K562 (cell line): ENCODE results near the gene MADD. TPM values are rescaled to one million over a fixed set of nuclear protein-coding genes. Genes with fewer than 3 reads are reported as not detected.

ENCODE experiments used
- ATAC-seq: fragments of 200-7000 bp; cut with Tn5 transposase; 3 replicates; pipeline ENCODE4 v1.9.1; 2020; ENCODE audit warnings: moderate library complexity
- BruUV-seq: library from RNA; stranded (reverse); fragments of 400-500 nt; replicated peaks from 2 replicates; lab custom pipeline; 2021; lab: Mats Ljungman, UMichigan
- CTCF ChIA-PET: fragments of 300-600 bp; formaldehyde crosslinking; extraction: SDS; loops from one replicate; lab custom pipeline; 2021; ENCODE audit warnings: low intra/inter-chr PET ratio; lab: Yijun Ruan, JAX
- POLR2A ChIA-PET: fragments of 300-600, 350-650 bp; sonication (Branson Sonifier 250); formaldehyde crosslinking; extraction: SDS; loops from one replicate; lab custom pipeline; 2021; ENCODE audit warnings: antibody characterized with exemption, inconsistent platforms; lab: Yijun Ruan, JAX
- DNase-seq, 4 experiments: peaks; one replicate each; pipeline versions ENCODE4 v3.0.0 to v3.0.0-alpha.2; 2011 to 2018; ENCODE audit warnings: low spot score in 3 of 4, mixed read lengths in 3 of 4; ENCODE audit errors: extremely low read depth in 1 of 4
- FAIRE-seq: peaks from 2 replicates; lab custom pipeline; 2011; peaks lifted over from hg19 to GRCh38; lab: Jason Lieb, UNC
- H2AFZ ChIP-seq: 2 replicates; pipeline ENCODE4 v1.6.0; 2011; ENCODE audit warnings: low read depth, low read length, control low read depth, inconsistent platforms
- H3K27ac ChIP-seq: fragments of 200-600 bp; 3 replicates; pipeline ENCODE4 v1.8.0; 2011; ENCODE audit warnings: low read depth, mild to moderate bottlenecking, control low read depth, inconsistent platforms, low read length, moderate library complexity, mixed read lengths; ENCODE audit errors: extremely low read depth
- H3K27me3 ChIP-seq, 2 experiments: fragments of 300-600 bp in 1 of 2; 2 replicates in 1 of 2; 3 replicates in 1 of 2; pipeline versions ENCODE4 v1.6.0 to v1.8.0; 2011; ENCODE audit warnings: inconsistent platforms in 2 of 2, low read length in 2 of 2, mild to moderate bottlenecking in 1 of 2, mixed read lengths in 1 of 2, moderate library complexity in 1 of 2; ENCODE audit not compliant: control insufficient read depth in 2 of 2, insufficient read depth in 2 of 2
- H3K36me3 ChIP-seq: fragments of 300-600 bp; 3 replicates; pipeline ENCODE4 v1.8.0; 2011; ENCODE audit warnings: mild to moderate bottlenecking, low read length, inconsistent platforms; ENCODE audit not compliant: control insufficient read depth, insufficient read depth
- H3K4me1 ChIP-seq, 2 experiments: fragments of 200-600 bp in 1 of 2; replicated peaks in 1 of 2; 2 replicates in 1 of 2; 3 replicates in 1 of 2; pipeline versions ENCODE4 v1.5.1 to v1.8.0; 2011; ENCODE audit warnings: inconsistent platforms in 2 of 2, low read length in 2 of 2, mild to moderate bottlenecking in 1 of 2, mixed read lengths in 1 of 2, moderate library complexity in 1 of 2; ENCODE audit not compliant: control insufficient read depth in 2 of 2, insufficient read depth in 2 of 2
- H3K4me2 ChIP-seq: 2 replicates; pipeline ENCODE4 v1.6.1; 2011; ENCODE audit warnings: low read length, control low read depth, inconsistent platforms, mixed read lengths; ENCODE audit not compliant: insufficient read depth
- H3K4me3 ChIP-seq: fragments of 200-600 bp; sonication (generic), shearing (Covaris generic); 2 replicates; pipeline ENCODE4 v1.5.1; 2016; ENCODE audit warnings: control low read depth, inconsistent platforms
- H3K79me2 ChIP-seq: fragments of 200-600 bp; 3 replicates; pipeline ENCODE4 v1.8.0; 2011; ENCODE audit warnings: low read length, inconsistent platforms; ENCODE audit not compliant: control insufficient read depth, insufficient read depth
- H3K9ac ChIP-seq, 2 experiments: 2 replicates each; pipeline versions ENCODE4 v1.6.0 to v1.6.1; 2011; ENCODE audit warnings: low read depth in 2 of 2, low read length in 2 of 2, control low read depth in 1 of 2, inconsistent platforms in 1 of 2, mild to moderate bottlenecking in 1 of 2, mixed read lengths in 1 of 2; ENCODE audit not compliant: insufficient read depth in 1 of 2
- H3K9me1 ChIP-seq: one replicate; pipeline ENCODE4 v1.6.0; 2011; ENCODE audit warnings: inconsistent platforms, mild to moderate bottlenecking, low read length, moderate library complexity; ENCODE audit not compliant: control insufficient read depth, insufficient read depth
- H3K9me3 ChIP-seq: replicated peaks from 2 replicates; pipeline ENCODE4 v1.5.1; 2011; ENCODE audit warnings: low read depth, low read length, inconsistent platforms; ENCODE audit not compliant: control insufficient read depth, insufficient read depth
- H4K20me1 ChIP-seq: replicated peaks from 2 replicates; pipeline ENCODE4 v1.6.1; 2011; ENCODE audit warnings: low read length, inconsistent platforms, mixed read lengths; ENCODE audit not compliant: control insufficient read depth, insufficient read depth
- CEBPB ChIP-seq: fragments of 450-650 bp; IDR thresholded peaks from 2 replicates; pipeline ENCODE4 v1.6.1; 2016; ENCODE audit warnings: missing genetic modification characterization, missing compliant biosample characterization
- CEBPG ChIP-seq, 3 experiments: fragments of 200-800 bp in 1 of 3; sonication (Bioruptor generic) in 1 of 3; sonication (generic) in 1 of 3; formaldehyde crosslinking in 1 of 3; IDR thresholded peaks in 2 of 3; conservative IDR thresholded peaks in 1 of 3; 2 replicates each; pipeline versions ENCODE4 v1.6.1 to v1.8.0; 2016 to 2022; ENCODE audit warnings: missing compliant biosample characterization in 2 of 3, missing genetic modification characterization in 2 of 3, mild to moderate bottlenecking in 1 of 3, missing genetic modification reagents in 1 of 3
- CTBP1 ChIP-seq: fragments of 450-650 bp; IDR thresholded peaks from 2 replicates; pipeline ENCODE4 v1.6.1; 2016; ENCODE audit warnings: borderline replicate concordance
- ESRRA ChIP-seq: fragments of 450-650 bp; IDR thresholded peaks from 2 replicates; pipeline ENCODE4 v1.6.1; 2014; ENCODE audit warnings: low read depth, mild to moderate bottlenecking, moderate library complexity, borderline replicate concordance
- NFIC ChIP-seq: fragments of 450-650 bp; IDR thresholded peaks from 2 replicates; pipeline ENCODE4 v1.6.1; 2017; ENCODE audit warnings: mild to moderate bottlenecking, inconsistent platforms
- NR2C2 ChIP-seq, 2 experiments: fragments of 200-800 bp in 1 of 2; sonication (Bioruptor generic) in 1 of 2; sonication (generic) in 1 of 2; formaldehyde crosslinking in 1 of 2; IDR thresholded peaks; 2 replicates each; pipeline versions ENCODE4 v1.6.1 to v1.8.0; 2016 to 2022; ENCODE audit warnings: mild to moderate bottlenecking in 1 of 2, missing compliant biosample characterization in 1 of 2, missing genetic modification characterization in 1 of 2, missing genetic modification reagents in 1 of 2
- NR2F6 ChIP-seq: fragments of 450-650 bp; formaldehyde crosslinking; IDR thresholded peaks from 2 replicates; pipeline ENCODE4 v1.4.0; 2020; ENCODE audit warnings: mild to moderate bottlenecking
- ZNF24 ChIP-seq: fragments of 450-650 bp; IDR thresholded peaks from 2 replicates; pipeline ENCODE4 v1.6.1; 2016
- WGBS: fragments of 100-300 bp; shearing (Covaris generic); methylation state at CpG from one replicate; pipeline ENCODE4 v1.1.6; 2016; ENCODE audit warnings: low coverage, mixed read lengths; ENCODE audit not compliant: insufficient coverage; ENCODE audit errors: missing lambda C conversion rate; 5-methylcytosine and 5-hydroxymethylcytosine counted together
- in situ Hi-C: fragments of 300-500 bp; cut with MboI; formaldehyde crosslinking; loops from 4 replicates; pipeline ENCODE4 v1.15.0; 2018; ENCODE audit warnings: inconsistent platforms, mixed read lengths
- intact Hi-C: fragments of 100-400 bp; cut with micrococcal nuclease; formaldehyde crosslinking; loops from 2 replicates; pipeline ENCODE4 v1.14.2; 2022
- polyA plus RNA-seq, 8 experiments: library from polyadenylated mRNA; depleted of rRNA in 4 of 8; stranded (reverse) in 5 of 8; unstranded in 3 of 8; fragments of >200 nt; fragmentation: Nextera tagmentation in 2 of 8; fragmentation: Illumina TruSeq in 1 of 8; extraction: Ambion mirVana in 2 of 8; extraction: Trizol in 1 of 8; gene quantifications; 2 replicates each; pipeline versions ENCODE4 v1.2.1 to v1.2.3, GENCODE V29; 2011 to 2014; ENCODE audit warnings: inconsistent platforms in 1 of 8, missing spikeins in 1 of 8
- total RNA-seq, 7 experiments: library from RNA; depleted of rRNA in 6 of 7; stranded (reverse); fragments of >200 nt in 6 of 7; fragmentation: Illumina TruSeq in 2 of 7; extraction: Trizol in 2 of 7; gene quantifications; 2 replicates each; pipeline versions ENCODE4 v1.2.1 to v1.2.3, GENCODE V29; 2011 to 2021; ENCODE audit warnings: low replicate concordance in 1 of 7
- TF ChIP-seq, protein P1 (sequence below), 2 experiments: fragments of 450-650 bp in 1 of 2; sonication (generic) in 1 of 2; formaldehyde crosslinking in 1 of 2; IDR thresholded peaks in 1 of 2; conservative IDR thresholded peaks in 1 of 2; 2 replicates each; pipeline versions ENCODE4 v1.6.1 to v1.8.1; 2016 to 2023; ENCODE audit warnings: mild to moderate bottlenecking in 2 of 2, moderate library complexity in 2 of 2, inconsistent platforms in 1 of 2, missing genetic modification reagents in 1 of 2

The MADD gene
- total and polyA plus RNA-seq, 9 of the 15 experiments (the other 6 are each of a cell fraction or from before 2014, with no cell fraction given) = 0.68 to 57.6 (median 33.6) TPM

- Histone ChIP-seq H3K9me1 (no peaks in the 10 kb centered on the region), H3K9ac (no peak overlapping the region), H3K9me3 (no peaks in the 10 kb centered on the region), H3K4me2 (no peak overlapping the region), H3K36me3 (peaks cover 7% of the 10 kb centered on the region; the same call in 1 of the 3 replicates), H3K27ac (no peak overlapping the region), H2AFZ (no peak overlapping the region), H4K20me1 (no peaks in the 10 kb centered on the region; the same call in 1 of the 2 replicates), H3K27me3 (no peaks in the 10 kb centered on the region), H3K4me1 (peaks cover 6 to 14% of the 10 kb centered on the region in 2 experiments; a peak in 4 of 5 replicates), H3K79me2 (peaks cover 12% of the 10 kb centered on the region; the same call in 2 of the 3 replicates), H3K4me3 (no peak overlapping the region)
- POLR2A ChIA-PET = interaction anchor here (0.5 to 2.0 kb wide), 4 partner anchors 10 to 72 kb away, joined by 3 to 7 read pairs (median 4); partner anchors contain the start of gene ACP2
- whole genome bisulfite sequencing = 19% methylated on average over 1 of the region's 1 CpG
- CTCF ChIA-PET = no interaction called here
- DNase-seq (peak in 1 of 4 experiments; percentile 2), ATAC-seq (no peak), FAIRE-seq (no peak)
- BruUV-seq = no TSS peak
- TF ChIP-seq NR2C2 (CRISPR knock-in tag; IDR thresholded peaks at IDR 0.05) = no peak
- peak; percentile 43; the same call in 1 of the 2 replicates for TF ChIP-seq NR2C2 (tag; IDR thresholded peaks at IDR 0.05)
- TF ChIP-seq NR2F6 (CRISPR knock-in tag) = no peak
- peak; percentile 55; the same call in 1 of the 2 replicates for TF ChIP-seq ESRRA
- TF ChIP-seq CEBPG (CRISPR knock-in tag; IDR thresholded peaks at IDR 0.05) = 0 out of 2 replicates have a peak, but pooled peaks have one; percentile 34
- TF ChIP-seq CEBPG (tag; conservative IDR thresholded peaks at IDR 0.05 in 1 of 2, IDR thresholded peaks at IDR 0.05 in 1 of 2) = peak; percentile 53 to 91; a peak in 3 of 4 replicates
- TF ChIP-seq ZNF24 = no peak
- no peak for TF ChIP-seq CTBP1
- TF ChIP-seq, protein P1, sequence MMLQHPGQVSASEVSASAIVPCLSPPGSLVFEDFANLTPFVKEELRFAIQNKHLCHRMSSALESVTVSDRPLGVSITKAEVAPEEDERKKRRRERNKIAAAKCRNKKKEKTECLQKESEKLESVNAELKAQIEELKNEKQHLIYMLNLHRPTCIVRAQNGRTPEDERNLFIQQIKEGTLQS (IDR thresholded peaks at IDR 0.05) = peak; percentile 83
- TF ChIP-seq, protein P1 (CRISPR knock-in tag; conservative IDR thresholded peaks at IDR 0.05) = no peak
- TF ChIP-seq NFIC = peak; percentile 46
- peak; percentile 44 for TF ChIP-seq CEBPB (tag)
- in situ Hi-C loops (no loop called here), intact Hi-C loops (no loop called here)
Observed at GRCh38 chr11:47220401-47220821, 49.5 kb upstream of the MADD start.
